ENCODE measurements around the gene PIM1. TPM values are rescaled to one million over a fixed set of nuclear protein-coding genes. Genes with fewer than 3 reads are reported as not detected.

The PIM1 gene
- total RNA-seq (2022) (6.0 and 6.2 TPM in 2 replicates), Bru-seq, nascent RNA (percentile 57 among the genes with signal in this experiment), BruChase-seq, experiment 1, labeled RNA remaining after a 6-hour chase (percentile 66 among the genes with signal in this experiment), BruChase-seq, experiment 2, labeled RNA remaining after a 2-hour chase (percentile 70 among the genes with signal in this experiment)
- long read RNA-seq, transcript PIM1-201 (6 exons, 2,650 nt) = major isoform, 7 of 8 reads
- long read RNA-seq, partial matches to known transcripts = 0 of 8 reads
- long read RNA-seq, other reads (novel, unspliced or antisense) = 1 of 8 reads

GRCh38 chr6:37169496-37170272, at the start of gene PIM1:
TSS of gene PIM1 (plus strand) at chr6:37170152. CDS start at chr6:37170576, 424 bp downstream.
- peak; percentile 96 for DNase-seq (ENCODE audit: unreplicated experiment)
- Mint-ChIP-seq H3K27me3 (ENCODE audit: insufficient read depth, unreplicated experiment) (no peaks in the 10 kb centered on the region), H3K36me3 (ENCODE audit: insufficient read depth, unreplicated experiment) (peaks cover 23% of the 10 kb centered on the region), H3K27ac (ENCODE audit: low read depth, unreplicated experiment) (peak within 1 kb of the TSS; percentile 93), H3K9me3 (ENCODE audit: unreplicated experiment) (no peaks in the 10 kb centered on the region), H3K4me3 (ENCODE audit: unreplicated experiment) (peak within 1 kb of the TSS; percentile 81), H3K4me1 (ENCODE audit: insufficient read depth, unreplicated experiment) (peaks cover 10% of the 10 kb centered on the region)
- BruUV-seq (replicated peaks) = no TSS peak
- ChIA-PET CTCF (interaction anchor here (2.4 to 10.9 kb wide), 5 partner anchors 40 to 146 kb away, joined by 11 to 359 read pairs (median 57); no protein-coding TSS in a partner anchor), POLR2A (interaction anchor here (0.7 to 7.9 kb wide), 10 partner anchors 32 to 504 kb away, joined by 3 to 117 read pairs (median 6); no protein-coding TSS in a partner anchor)
- intact Hi-C loops (cut with micrococcal nuclease) = loop anchor here (1.0 kb wide), 1 partner anchor 35 kb away; no protein-coding TSS in a partner anchor
- no peak for TF ChIP-seq CTCF (IDR thresholded peaks at IDR 0.05; ENCODE audit: unreplicated experiment)

- no peak overlapping the region for H3K27ac Mint-ChIP-seq (ENCODE audit: low read depth, unreplicated experiment)
Observed at GRCh38 chr6:37121556-37121955, 48.4 kb upstream of the PIM1 start.

GRCh38 chr6:37122861-37123260, 47.1 kb upstream of the PIM1 start:
- no peak for DNase-seq (ENCODE audit: unreplicated experiment)
- H3K4me1 Mint-ChIP-seq (ENCODE audit: insufficient read depth, unreplicated experiment) = peaks cover 13% of the 10 kb centered on the region
- no TSS peak for BruUV-seq (replicated peaks)
- CTCF ChIA-PET = no interaction called here
- H3K4me3 Mint-ChIP-seq (ENCODE audit: unreplicated experiment) = no peak overlapping the region
- H3K36me3 Mint-ChIP-seq (ENCODE audit: insufficient read depth, unreplicated experiment) = no peaks in the 10 kb centered on the region
- no peak overlapping the region for H3K27ac Mint-ChIP-seq (ENCODE audit: low read depth, unreplicated experiment)
- intact Hi-C loops (cut with micrococcal nuclease) = no loop called here
- no peaks in the 10 kb centered on the region for H3K27me3 Mint-ChIP-seq (ENCODE audit: insufficient read depth, unreplicated experiment)
- H3K9me3 Mint-ChIP-seq (ENCODE audit: unreplicated experiment) = no peaks in the 10 kb centered on the region
- TF ChIP-seq CTCF (IDR thresholded peaks at IDR 0.05; ENCODE audit: unreplicated experiment) = no peak
- POLR2A ChIA-PET = interaction anchor here (1.0 kb wide), 1 partner anchor 13 kb away, joined by 3 read pairs; no protein-coding TSS in a partner anchor

More at GRCh38 chr6:37121556-37121955, 48.4 kb upstream of the PIM1 start:
- intact Hi-C loops (cut with micrococcal nuclease) = no loop called here
- no TSS peak for BruUV-seq (replicated peaks)
- Mint-ChIP-seq H3K36me3 (ENCODE audit: insufficient read depth, unreplicated experiment) (no peaks in the 10 kb centered on the region), H3K4me3 (ENCODE audit: unreplicated experiment) (no peak overlapping the region), H3K27me3 (ENCODE audit: insufficient read depth, unreplicated experiment) (no peaks in the 10 kb centered on the region), H3K4me1 (ENCODE audit: insufficient read depth, unreplicated experiment) (peaks cover 6% of the 10 kb centered on the region), H3K9me3 (ENCODE audit: unreplicated experiment) (no peaks in the 10 kb centered on the region)
- no peak for DNase-seq (ENCODE audit: unreplicated experiment)
- ChIA-PET POLR2A (no interaction called here), CTCF (no interaction called here)
- TF ChIP-seq CTCF (IDR thresholded peaks at IDR 0.05; ENCODE audit: unreplicated experiment) = no peak

Measured in MCF 10A (cell line).